SK-N-MC (cell line): Measurements from ENCODE around the gene TSPAN12.

ENCODE experiments used
- EZH2 ChIP-seq: fragments of 200-600 bp; sonication (generic); IDR thresholded peaks from one replicate; pipeline ENCODE4 v1.6.1; 2017; ENCODE audit warnings: antibody characterized with exemption
- FOXP2 ChIP-seq: optimal IDR thresholded peaks from 2 replicates; pipeline ENCODE3; 2011; ENCODE audit warnings: mild to moderate bottlenecking, moderate library complexity; ENCODE audit not compliant: insufficient read depth; ENCODE audit errors: extremely low read length, control extremely low read depth
- POLR2AphosphoS5 ChIP-seq: IDR thresholded peaks from 2 replicates; pipeline ENCODE4 v1.6.1; 2012; ENCODE audit warnings: mild to moderate bottlenecking, low read depth, low read length, borderline replicate concordance

DNA sequence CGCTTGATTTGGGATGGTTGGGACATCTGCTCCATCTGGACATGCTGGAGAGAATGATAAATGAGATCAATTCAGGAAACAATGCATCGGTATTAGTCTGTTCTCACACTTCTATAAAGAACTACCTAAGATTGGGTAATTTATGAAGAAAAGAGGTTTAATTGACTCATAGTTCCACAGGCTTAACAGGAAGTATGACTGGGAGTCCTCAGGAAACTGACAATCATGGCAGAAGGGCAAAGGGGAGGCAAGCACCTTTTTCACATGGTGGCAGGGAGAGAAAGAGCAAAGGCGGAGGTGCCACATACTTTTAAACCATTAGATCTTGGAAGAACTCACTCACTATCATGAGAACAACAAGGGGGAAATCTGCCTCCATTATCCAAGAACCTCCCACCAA, 16.8 kb upstream of the TSPAN12 start:
- TF ChIP-seq EZH2 = no peak
- no peak for TF ChIP-seq POLR2AphosphoS5
- TF ChIP-seq FOXP2 = no peak
